Measurements from ENCODE around the gene ADH7. TPM values are rescaled to one million over a fixed set of nuclear protein-coding genes. Genes with fewer than 3 reads are reported as not detected.

The ADH7 gene
- not detected for total RNA-seq

DNA sequence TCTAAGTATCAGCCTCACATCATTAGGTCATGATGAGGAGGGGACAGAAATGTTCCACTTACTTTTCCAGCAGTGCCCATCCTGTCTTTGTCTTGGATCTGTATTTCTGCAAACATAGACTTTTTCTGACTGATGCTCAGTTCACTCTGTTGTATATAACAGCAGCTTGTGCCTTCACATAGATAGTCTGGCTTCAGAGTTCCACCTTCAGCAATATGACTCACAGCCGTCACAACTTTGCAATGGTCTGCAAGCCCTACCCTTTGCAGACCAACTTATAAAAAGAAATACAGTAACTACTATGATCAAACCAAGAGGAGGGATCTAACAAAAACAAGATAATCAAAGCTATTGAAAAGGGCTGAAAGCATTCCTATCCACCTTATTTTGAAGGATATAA lies at the start of gene ADH7:
Gene ADH7 (minus strand): TSS at position 189 of the 400 bp plus-strand sequence. CDS start 109 bp downstream, at position 80.
- H3K27me3 Mint-ChIP-seq = peaks cover 5% of the 10 kb centered on the region
- H3K4me1 Mint-ChIP-seq (ENCODE audit: low read depth) = no peaks in the 10 kb centered on the region
- H3K27ac Mint-ChIP-seq = no peak within 1 kb of the TSS
- POLR2A ChIA-PET = no interaction called here
- no peaks in the 10 kb centered on the region for H3K36me3 Mint-ChIP-seq
- CTCF ChIA-PET = no interaction called here
- intact Hi-C loops (cut with micrococcal nuclease) = no loop called here
- H3K4me3 Mint-ChIP-seq = no peak within 1 kb of the TSS
- no peak for DNase-seq
- no peaks in the 10 kb centered on the region for H3K9me3 Mint-ChIP-seq

DNA sequence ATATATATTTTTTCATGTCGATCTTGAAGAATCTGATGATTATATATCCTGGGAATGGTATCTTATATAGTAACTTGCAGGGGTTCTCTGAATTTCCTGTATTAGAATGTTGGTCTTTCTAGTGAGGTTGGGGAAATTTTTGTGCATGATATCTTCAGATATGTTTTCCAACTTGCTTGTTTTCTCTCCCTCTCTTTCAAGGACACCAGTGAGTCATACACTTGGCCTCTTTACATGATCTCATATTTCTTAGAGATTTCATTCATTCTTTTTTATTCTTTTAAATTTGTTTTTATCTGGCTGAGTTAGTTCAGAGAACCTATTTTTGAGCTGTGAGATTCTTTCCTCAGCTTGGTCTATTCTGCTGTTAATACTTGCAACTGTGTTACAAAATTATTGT lies 48.5 kb upstream of the ADH7 start:
- DNase-seq = no peak
- H3K36me3 Mint-ChIP-seq = peaks cover 12% of the 10 kb centered on the region
- no peaks in the 10 kb centered on the region for H3K4me1 Mint-ChIP-seq (ENCODE audit: low read depth)
- ChIA-PET POLR2A (no interaction called here), CTCF (no interaction called here)
- H3K9me3 Mint-ChIP-seq = peaks cover 32% of the 10 kb centered on the region
- peaks cover 1% of the 10 kb centered on the region for H3K27me3 Mint-ChIP-seq
- no peak overlapping the region for H3K4me3 Mint-ChIP-seq
- H3K27ac Mint-ChIP-seq = no peak overlapping the region
- intact Hi-C loops (cut with micrococcal nuclease) = no loop called here

DNA sequence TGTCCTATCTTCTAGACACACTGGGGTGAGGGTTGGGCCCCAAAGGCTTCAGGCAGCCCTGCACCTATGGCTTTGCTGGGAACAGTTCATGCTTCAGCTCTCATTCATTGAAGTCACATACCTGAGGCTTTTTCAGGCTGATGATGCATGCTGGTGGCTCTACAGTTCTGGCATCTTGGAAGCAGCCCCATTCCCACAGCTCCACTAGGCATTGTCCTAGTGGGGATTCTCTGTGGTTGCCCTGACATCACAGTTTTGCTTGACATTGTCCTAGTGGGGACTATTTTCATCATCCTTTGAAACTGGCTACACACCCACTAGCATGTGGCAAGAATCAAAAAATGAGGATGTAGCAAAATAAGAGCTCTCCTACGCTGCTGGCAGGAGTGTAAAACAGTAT lies 38.0 kb upstream of the ADH7 start:
- Mint-ChIP-seq H3K4me3 (no peak overlapping the region), H3K27me3 (peaks cover 3% of the 10 kb centered on the region), H3K4me1 (ENCODE audit: low read depth) (no peaks in the 10 kb centered on the region), H3K36me3 (no peaks in the 10 kb centered on the region), H3K9me3 (no peaks in the 10 kb centered on the region), H3K27ac (no peak overlapping the region)
- ChIA-PET CTCF (interaction anchor here (1.1 to 2.3 kb wide), 3 partner anchors 10 to 13 kb away, joined by 3 to 14 read pairs (median 10); no protein-coding TSS in a partner anchor), POLR2A (no interaction called here)
- intact Hi-C loops (cut with micrococcal nuclease) = no loop called here
- DNase-seq = no peak

DNA sequence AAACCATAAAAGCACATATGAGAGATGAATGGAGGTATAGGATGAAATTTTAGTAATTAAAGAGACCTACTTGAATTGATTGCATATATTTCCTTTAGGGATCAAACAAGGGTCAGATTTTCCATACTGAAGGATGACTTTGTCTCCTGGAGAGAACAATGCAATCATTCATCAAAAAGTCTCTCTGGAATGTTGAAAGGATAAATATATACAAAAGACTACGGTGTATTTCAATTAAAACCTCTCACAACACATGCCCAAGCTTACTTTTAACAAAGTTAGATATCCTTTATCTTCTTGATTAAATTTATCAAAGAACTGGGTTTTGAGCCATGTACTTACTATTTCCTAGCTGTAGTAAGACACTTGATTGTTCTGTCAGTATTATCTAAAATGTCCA lies 36.8 kb upstream of the ADH7 start:
- ChIA-PET CTCF (interaction anchor here (1.1 to 2.3 kb wide), 2 partner anchors 9 to 11 kb away, joined by 3 to 10 read pairs; no protein-coding TSS in a partner anchor), POLR2A (no interaction called here)
- DNase-seq = no peak
- peaks cover 3% of the 10 kb centered on the region for H3K27me3 Mint-ChIP-seq
- H3K9me3 Mint-ChIP-seq = no peaks in the 10 kb centered on the region
- no peaks in the 10 kb centered on the region for H3K36me3 Mint-ChIP-seq
- intact Hi-C loops (cut with micrococcal nuclease) = no loop called here
- no peak overlapping the region for H3K4me3 Mint-ChIP-seq
- no peak overlapping the region for H3K27ac Mint-ChIP-seq
- H3K4me1 Mint-ChIP-seq (ENCODE audit: low read depth) = no peaks in the 10 kb centered on the region

DNA sequence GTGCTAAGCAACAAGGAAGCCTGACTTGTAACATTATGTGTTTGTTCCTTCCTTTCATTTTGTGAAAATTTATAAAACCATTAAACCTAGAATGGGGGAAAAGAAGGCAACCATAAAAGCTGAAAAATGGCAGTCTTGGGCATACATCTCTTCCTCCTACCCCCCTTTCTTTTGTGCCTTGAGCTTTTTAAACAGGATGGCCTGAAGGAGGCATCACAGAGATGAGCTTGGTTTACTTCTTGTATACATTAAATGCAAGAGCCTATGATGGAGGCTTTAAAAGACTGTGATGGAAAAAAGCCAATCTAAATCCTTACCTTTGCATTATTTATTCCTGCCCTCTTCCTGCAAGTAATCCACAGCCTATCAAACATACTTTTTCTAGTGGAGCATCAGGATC lies 36.2 kb upstream of the ADH7 start:
- POLR2A ChIA-PET = interaction anchor here (0.6 kb wide), 1 partner anchor 1034 kb away, joined by 4 read pairs; no protein-coding TSS in a partner anchor
- no peak overlapping the region for H3K4me3 Mint-ChIP-seq
- no peaks in the 10 kb centered on the region for H3K9me3 Mint-ChIP-seq
- no peak overlapping the region for H3K27ac Mint-ChIP-seq
- H3K27me3 Mint-ChIP-seq = peaks cover 3% of the 10 kb centered on the region
- CTCF ChIA-PET = interaction anchor here (1.1 to 2.3 kb wide), 2 partner anchors 8 to 10 kb away, joined by 3 to 10 read pairs; no protein-coding TSS in a partner anchor
- H3K36me3 Mint-ChIP-seq = no peaks in the 10 kb centered on the region
- no peak for DNase-seq
- no peaks in the 10 kb centered on the region for H3K4me1 Mint-ChIP-seq (ENCODE audit: low read depth)
- intact Hi-C loops (cut with micrococcal nuclease) = no loop called here

DNA sequence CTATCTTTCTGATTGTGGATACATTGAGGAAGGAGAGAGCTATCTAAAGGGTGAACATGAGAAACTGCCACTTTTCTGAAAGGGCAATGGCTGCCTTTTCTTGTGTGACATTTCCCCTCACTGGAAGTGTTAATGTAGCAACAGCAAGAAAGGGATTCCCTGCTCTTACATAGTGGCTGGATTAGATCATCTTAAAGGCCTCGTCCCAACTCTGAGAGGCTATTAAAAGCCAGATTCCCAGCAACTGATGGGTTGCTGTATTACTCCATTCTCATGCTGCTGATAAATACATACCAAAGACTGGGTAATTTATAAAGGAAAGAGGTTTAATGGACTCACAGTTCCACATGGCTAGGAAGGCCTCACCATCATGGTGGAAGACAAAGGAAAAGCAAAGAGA lies 33.7 kb upstream of the ADH7 start:
- intact Hi-C loops (cut with micrococcal nuclease) = no loop called here
- Mint-ChIP-seq H3K27me3 (peaks cover 7% of the 10 kb centered on the region), H3K9me3 (no peaks in the 10 kb centered on the region), H3K4me1 (ENCODE audit: low read depth) (no peaks in the 10 kb centered on the region), H3K27ac (no peak overlapping the region), H3K4me3 (no peak overlapping the region), H3K36me3 (no peaks in the 10 kb centered on the region)
- DNase-seq = no peak
- ChIA-PET CTCF (interaction anchor here (0.7 kb wide), 1 partner anchor 16 kb away, joined by 3 read pairs; no protein-coding TSS in a partner anchor), POLR2A (no interaction called here)

DNA sequence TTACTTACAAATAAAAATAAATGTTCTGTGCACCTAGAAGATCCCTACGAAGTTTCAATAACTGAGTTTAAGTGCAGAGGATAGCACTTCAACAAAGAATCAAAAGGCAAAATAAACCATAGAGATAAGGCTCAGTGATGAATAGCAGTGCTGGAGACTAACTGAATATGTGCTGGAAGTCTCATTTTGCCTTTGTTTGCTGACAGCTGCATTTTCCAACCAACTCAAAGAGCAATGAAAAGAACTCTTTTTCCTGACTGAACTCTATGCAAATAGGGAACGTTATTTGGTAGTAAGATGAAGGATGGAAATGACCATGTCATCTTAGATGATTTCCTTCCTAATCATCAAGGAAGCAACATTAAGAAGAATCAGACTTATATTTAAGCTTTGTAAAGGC lies 32.7 kb upstream of the ADH7 start:
- no peak overlapping the region for H3K4me3 Mint-ChIP-seq
- no peak overlapping the region for H3K27ac Mint-ChIP-seq
- ChIA-PET POLR2A (no interaction called here), CTCF (no interaction called here)
- intact Hi-C loops (cut with micrococcal nuclease) = no loop called here
- H3K27me3 Mint-ChIP-seq = peaks cover 7% of the 10 kb centered on the region
- H3K4me1 Mint-ChIP-seq (ENCODE audit: low read depth) = no peaks in the 10 kb centered on the region
- no peaks in the 10 kb centered on the region for H3K9me3 Mint-ChIP-seq
- no peak for DNase-seq
- H3K36me3 Mint-ChIP-seq = no peaks in the 10 kb centered on the region

DNA sequence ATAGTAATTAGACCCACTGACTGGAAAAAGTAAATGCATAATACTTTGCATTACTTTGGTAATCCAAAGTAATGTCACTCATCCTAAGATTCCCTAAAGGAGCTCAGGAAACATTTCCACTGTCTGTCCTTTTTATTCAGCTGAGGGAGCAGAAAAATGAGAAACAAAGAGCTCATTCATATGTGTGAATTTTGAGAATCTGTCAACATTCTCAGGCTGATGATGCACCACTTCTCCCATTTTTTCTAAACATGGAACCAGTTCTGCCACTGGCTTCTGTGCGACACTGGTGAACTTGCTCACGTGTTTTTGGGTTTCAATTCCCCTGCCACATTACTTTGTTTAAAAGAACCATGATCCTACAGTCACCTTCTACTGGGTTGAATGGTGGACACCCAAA lies 28.4 kb upstream of the ADH7 start:
- POLR2A ChIA-PET = interaction anchor here (0.8 kb wide), 1 partner anchor 53 kb away, joined by 3 read pairs; no protein-coding TSS in a partner anchor
- H3K4me3 Mint-ChIP-seq = no peak overlapping the region
- no peak overlapping the region for H3K27ac Mint-ChIP-seq
- no peaks in the 10 kb centered on the region for H3K9me3 Mint-ChIP-seq
- peaks cover 4% of the 10 kb centered on the region for H3K27me3 Mint-ChIP-seq
- CTCF ChIA-PET = interaction anchor here (0.9 to 3.5 kb wide), 16 partner anchors 8 to 1315 kb away, joined by 3 to 17 read pairs (median 6); partner anchors contain the start of gene METAP1
- no peak for DNase-seq
- no peaks in the 10 kb centered on the region for H3K4me1 Mint-ChIP-seq (ENCODE audit: low read depth)
- intact Hi-C loops (cut with micrococcal nuclease) = loop anchor here (1.0 to 5.0 kb wide), 3 partner anchors 58 to 469 kb away; partner anchors contain the start of gene METAP1
- no peaks in the 10 kb centered on the region for H3K36me3 Mint-ChIP-seq

DNA sequence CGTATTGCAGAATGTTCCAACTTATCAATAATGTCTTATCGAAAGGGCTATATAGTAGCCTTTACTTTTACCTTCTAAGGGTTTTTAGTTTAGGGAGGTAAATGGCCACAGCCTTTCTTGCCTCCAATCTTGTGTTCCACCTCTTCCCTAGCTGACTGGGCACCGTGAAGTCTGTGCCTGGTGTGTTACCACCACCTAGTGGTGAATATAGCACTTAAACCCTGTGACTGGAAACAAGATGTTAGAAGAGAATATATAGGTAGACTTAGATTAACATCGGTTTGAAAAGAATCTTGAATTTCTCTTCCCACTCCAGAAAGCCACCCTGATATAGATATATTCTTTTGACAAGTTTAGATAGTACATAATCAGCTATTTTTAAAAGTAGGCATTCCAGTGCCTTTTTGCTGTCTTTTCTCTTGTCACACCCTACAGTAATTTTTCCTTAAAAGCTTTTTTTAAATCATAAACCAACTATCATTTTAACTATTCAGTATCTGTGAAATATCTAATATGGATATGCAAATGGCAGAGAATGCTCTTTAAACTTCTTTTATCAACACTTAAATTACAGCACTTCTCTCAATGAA lies 27.8 kb upstream of the ADH7 start:
- ChIA-PET CTCF (interaction anchor here (0.7 to 3.5 kb wide), 20 partner anchors 9 to 1314 kb away, joined by 3 to 17 read pairs (median 4); partner anchors contain the start of gene METAP1), POLR2A (interaction anchor here (0.8 kb wide), 1 partner anchor 52 kb away, joined by 3 read pairs; no protein-coding TSS in a partner anchor)
- Mint-ChIP-seq H3K9me3 (no peaks in the 10 kb centered on the region), H3K36me3 (no peaks in the 10 kb centered on the region), H3K27ac (no peak overlapping the region), H3K4me1 (ENCODE audit: low read depth) (no peaks in the 10 kb centered on the region), H3K4me3 (no peak overlapping the region), H3K27me3 (peaks cover 5% of the 10 kb centered on the region)
- intact Hi-C loops (cut with micrococcal nuclease) = loop anchor here (1.0 to 5.0 kb wide), 3 partner anchors 58 to 468 kb away; partner anchors contain the start of gene METAP1
- DNase-seq = peak; percentile 63

DNA sequence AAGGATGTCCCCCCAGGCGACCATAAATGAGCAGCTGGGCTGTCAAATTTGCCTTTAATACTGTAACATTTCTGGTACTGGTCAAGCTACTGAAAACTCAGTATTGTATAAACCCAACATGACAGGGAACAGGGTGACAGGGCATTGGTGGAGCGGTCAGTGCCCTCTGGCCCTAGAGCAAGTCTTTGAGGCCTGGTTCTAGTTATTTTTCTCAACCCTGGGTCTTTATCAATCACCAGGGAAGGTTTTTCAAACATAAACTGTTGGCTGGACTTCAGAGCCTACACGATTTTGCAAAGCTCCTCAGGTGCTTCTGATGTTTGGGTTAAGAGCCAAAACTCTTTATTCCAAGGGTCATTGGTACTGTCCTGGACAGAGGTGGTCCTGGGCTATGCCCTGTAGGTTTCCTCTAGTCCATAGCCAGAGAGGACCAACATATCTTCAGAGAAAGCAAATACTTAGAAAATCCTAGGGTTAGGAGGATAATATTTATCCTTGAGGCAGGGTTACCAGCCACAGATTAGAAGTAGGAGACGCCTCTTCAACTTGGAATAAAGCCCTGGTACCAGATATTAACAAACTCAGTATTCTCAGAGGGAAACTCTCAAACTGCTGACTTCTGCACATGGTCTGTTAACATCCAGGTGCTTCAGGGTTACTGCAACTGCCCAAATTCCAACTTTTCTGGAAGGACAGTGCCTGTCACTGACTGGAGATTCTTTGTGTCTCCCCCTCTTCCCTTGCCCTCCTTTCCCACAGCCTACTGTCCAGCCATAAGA lies 26.7 kb upstream of the ADH7 start:
- ChIA-PET POLR2A (no interaction called here), CTCF (interaction anchor here (0.7 to 3.5 kb wide), 9 partner anchors 10 to 520 kb away, joined by 3 to 17 read pairs (median 7); no protein-coding TSS in a partner anchor)
- no peaks in the 10 kb centered on the region for H3K36me3 Mint-ChIP-seq
- H3K4me1 Mint-ChIP-seq (ENCODE audit: low read depth) = no peaks in the 10 kb centered on the region
- H3K27ac Mint-ChIP-seq = no peak overlapping the region
- H3K27me3 Mint-ChIP-seq = peaks cover 5% of the 10 kb centered on the region
- no peaks in the 10 kb centered on the region for H3K9me3 Mint-ChIP-seq
- DNase-seq = no peak
- no peak overlapping the region for H3K4me3 Mint-ChIP-seq
- intact Hi-C loops (cut with micrococcal nuclease) = loop anchor here (2.0 to 5.0 kb wide), 2 partner anchors 345 to 467 kb away; partner anchors contain the start of gene METAP1

DNA sequence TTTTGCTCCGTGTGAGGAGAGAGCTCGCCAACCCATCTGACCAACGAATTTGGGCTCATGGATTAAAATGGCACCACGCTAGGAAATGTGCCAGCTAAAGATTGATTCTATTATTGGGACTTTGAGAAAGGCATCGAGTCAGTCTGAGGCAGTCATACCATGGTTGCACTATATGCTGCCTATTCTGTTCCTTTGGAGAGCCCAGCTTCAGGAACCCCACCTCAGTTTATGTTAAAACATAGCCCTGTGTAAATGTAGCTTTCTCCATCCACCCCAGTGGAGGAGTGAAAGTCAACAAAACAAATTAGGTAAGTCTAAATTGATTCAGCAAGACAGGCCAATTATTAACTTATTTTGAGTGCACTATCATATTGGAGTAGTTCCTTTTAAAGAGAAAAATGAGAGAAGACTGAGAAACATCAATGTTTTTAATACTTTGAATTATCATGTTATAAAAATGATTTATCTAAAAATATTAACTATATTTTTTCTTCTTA lies 24.5 kb upstream of the ADH7 start:
- Mint-ChIP-seq H3K4me3 (no peak overlapping the region), H3K36me3 (no peaks in the 10 kb centered on the region), H3K27me3 (peaks cover 1% of the 10 kb centered on the region), H3K27ac (no peak overlapping the region), H3K9me3 (no peaks in the 10 kb centered on the region), H3K4me1 (ENCODE audit: low read depth) (no peaks in the 10 kb centered on the region)
- intact Hi-C loops (cut with micrococcal nuclease) = loop anchor here (5.0 kb wide), 1 partner anchor 342 kb away; no protein-coding TSS in a partner anchor
- no peak for DNase-seq
- ChIA-PET POLR2A (no interaction called here), CTCF (no interaction called here)

DNA sequence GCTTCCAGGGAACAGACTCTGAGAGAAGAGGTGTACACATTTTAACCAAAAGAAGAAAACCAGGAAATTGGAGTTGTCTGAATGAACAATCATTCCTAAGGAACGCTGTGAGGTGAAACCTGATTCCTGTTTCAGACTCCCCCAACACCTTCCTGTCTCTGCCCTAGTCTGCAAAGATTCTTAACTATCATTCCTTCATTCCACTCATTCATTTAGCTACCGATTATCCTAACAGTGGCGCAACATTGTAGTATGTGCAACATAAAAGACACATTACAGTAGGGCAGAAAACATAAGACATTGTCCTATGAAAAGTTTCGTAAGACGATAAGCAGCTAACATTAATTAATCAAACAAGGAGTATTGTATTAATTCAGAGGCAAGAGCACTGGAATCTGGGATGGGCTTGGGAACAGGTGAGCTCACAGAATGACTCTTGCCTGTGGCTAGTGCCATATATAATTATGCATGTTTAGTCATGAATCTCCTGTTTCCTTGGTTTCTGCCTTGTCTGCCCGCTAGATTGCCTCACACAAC lies 23.8 kb upstream of the ADH7 start:
- Mint-ChIP-seq H3K4me1 (ENCODE audit: low read depth) (no peaks in the 10 kb centered on the region), H3K9me3 (no peaks in the 10 kb centered on the region), H3K36me3 (no peaks in the 10 kb centered on the region), H3K27ac (no peak overlapping the region), H3K4me3 (no peak overlapping the region), H3K27me3 (peaks cover 1% of the 10 kb centered on the region)
- no peak for DNase-seq
- intact Hi-C loops (cut with micrococcal nuclease) = no loop called here
- CTCF ChIA-PET = no interaction called here
- POLR2A ChIA-PET = no interaction called here

Data from activated CD4-positive, alpha-beta memory T cell treated with anti-CD3 and anti-CD28 coated beads for 36 hours (primary cell).